RWPE1 (cell line): Measurements from ENCODE around the gene NPR3.

Experiments used
- CTCF ChIA-PET: fragments of 350-600 bp; sonication (Branson Sonifier 250); formaldehyde crosslinking; extraction: SDS; loops from one replicate; lab custom pipeline; 2021; lab: Yijun Ruan, JAX
- POLR2A ChIA-PET: fragments of 400-600 bp; formaldehyde crosslinking; extraction: SDS; loops from one replicate; lab custom pipeline; 2020; ENCODE audit warnings: antibody characterized with exemption; ENCODE audit not compliant: low non-redundant PET; lab: Yijun Ruan, JAX
- DNase-seq: peaks from one replicate; pipeline ENCODE4 v3.0.0; 2012; ENCODE audit warnings: low spot score
- H3K27ac ChIP-seq: fragments of 450-650 bp; 2 replicates; pipeline ENCODE4 v1.5.1; 2017
- TF ChIP-seq, protein P1 (sequence below): fragments of 450-650 bp; conservative IDR thresholded peaks from 2 replicates; pipeline ENCODE4 v1.5.1; 2017; ENCODE audit warnings: low read depth, mild to moderate bottlenecking

Gene NPR3, protein sequence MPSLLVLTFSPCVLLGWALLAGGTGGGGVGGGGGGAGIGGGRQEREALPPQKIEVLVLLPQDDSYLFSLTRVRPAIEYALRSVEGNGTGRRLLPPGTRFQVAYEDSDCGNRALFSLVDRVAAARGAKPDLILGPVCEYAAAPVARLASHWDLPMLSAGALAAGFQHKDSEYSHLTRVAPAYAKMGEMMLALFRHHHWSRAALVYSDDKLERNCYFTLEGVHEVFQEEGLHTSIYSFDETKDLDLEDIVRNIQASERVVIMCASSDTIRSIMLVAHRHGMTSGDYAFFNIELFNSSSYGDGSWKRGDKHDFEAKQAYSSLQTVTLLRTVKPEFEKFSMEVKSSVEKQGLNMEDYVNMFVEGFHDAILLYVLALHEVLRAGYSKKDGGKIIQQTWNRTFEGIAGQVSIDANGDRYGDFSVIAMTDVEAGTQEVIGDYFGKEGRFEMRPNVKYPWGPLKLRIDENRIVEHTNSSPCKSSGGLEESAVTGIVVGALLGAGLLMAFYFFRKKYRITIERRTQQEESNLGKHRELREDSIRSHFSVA

DNA sequence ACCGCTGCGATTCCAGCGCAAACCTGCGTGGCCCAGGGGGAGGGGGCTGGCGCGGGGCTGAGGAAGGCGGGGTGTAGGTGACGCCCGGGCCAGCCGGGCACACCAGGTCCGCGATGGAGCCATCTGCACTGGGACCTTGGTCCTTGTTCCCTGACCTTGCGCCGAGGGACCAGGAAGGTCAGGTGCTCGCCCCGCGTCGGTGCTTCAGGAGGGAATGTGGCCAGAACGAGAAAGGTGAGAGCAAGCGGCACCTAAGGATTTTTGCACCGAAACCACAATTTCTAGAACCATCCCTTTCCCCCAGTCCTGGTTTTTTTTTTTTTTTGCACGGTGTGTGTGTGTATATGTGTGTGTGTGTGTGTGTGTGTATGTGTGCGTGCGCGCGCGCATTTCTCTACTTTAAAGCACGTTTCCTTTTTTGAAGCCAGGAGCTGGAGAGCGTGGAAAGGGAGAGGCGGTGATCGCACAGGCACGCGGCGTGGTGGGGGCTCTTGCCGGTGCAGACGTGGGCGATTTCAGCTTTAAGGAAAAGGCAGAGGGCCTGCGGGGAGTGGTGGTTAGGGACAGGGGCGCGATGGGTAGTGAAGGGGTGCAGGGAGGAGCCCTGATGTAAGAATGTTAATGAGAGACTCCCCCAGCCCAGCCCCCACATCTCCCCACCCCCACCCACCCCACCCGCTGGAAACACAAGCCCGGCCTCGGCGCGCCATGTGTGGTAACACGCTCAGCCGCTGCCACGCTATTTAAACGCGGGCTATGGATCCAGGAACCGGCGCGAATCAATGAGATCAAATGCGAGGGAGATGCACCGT lies at the start of gene NPR3:
TSS of gene NPR3 (plus strand) at position 772 of the 812 bp plus-strand sequence. CDS start 456 bp downstream, outside the sequence.
- POLR2A ChIA-PET: no interaction called here
- CTCF ChIA-PET: interaction anchor here (0.6 to 2.5 kb wide), 7 partner anchors 42 to 589 kb away, joined by 3 to 10 read pairs (median 3); no protein-coding TSS in a partner anchor
- H3K27ac ChIP-seq: peak within 1 kb of the TSS; percentile 78
- DNase-seq: peak; percentile 33
- TF ChIP-seq, protein P1, sequence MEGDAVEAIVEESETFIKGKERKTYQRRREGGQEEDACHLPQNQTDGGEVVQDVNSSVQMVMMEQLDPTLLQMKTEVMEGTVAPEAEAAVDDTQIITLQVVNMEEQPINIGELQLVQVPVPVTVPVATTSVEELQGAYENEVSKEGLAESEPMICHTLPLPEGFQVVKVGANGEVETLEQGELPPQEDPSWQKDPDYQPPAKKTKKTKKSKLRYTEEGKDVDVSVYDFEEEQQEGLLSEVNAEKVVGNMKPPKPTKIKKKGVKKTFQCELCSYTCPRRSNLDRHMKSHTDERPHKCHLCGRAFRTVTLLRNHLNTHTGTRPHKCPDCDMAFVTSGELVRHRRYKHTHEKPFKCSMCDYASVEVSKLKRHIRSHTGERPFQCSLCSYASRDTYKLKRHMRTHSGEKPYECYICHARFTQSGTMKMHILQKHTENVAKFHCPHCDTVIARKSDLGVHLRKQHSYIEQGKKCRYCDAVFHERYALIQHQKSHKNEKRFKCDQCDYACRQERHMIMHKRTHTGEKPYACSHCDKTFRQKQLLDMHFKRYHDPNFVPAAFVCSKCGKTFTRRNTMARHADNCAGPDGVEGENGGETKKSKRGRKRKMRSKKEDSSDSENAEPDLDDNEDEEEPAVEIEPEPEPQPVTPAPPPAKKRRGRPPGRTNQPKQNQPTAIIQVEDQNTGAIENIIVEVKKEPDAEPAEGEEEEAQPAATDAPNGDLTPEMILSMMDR: no peak

DNA sequence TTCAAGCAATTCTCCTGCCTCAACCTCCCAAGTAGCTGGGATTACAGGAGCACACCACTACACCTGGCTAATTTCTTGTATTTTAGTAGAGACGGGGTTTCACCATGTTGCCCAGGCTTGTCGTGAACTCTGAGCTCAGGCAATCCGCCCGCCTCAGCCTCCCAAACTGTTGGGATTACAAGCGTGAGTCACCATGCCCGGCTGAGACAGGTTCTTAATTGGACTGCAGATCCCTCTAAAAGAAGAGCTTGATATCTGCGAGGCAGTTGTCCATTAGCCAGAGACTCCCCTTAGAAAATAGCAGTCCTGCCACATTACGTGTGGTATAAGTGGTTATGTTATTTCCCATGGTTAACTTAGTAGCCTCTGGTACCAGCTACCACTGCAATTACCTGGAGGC lies 46.6 kb upstream of the NPR3 start:
- no peak for DNase-seq
- H3K27ac ChIP-seq: no peak overlapping the region
- TF ChIP-seq, protein P1: no peak
- CTCF ChIA-PET: no interaction called here
- POLR2A ChIA-PET: no interaction called here

DNA sequence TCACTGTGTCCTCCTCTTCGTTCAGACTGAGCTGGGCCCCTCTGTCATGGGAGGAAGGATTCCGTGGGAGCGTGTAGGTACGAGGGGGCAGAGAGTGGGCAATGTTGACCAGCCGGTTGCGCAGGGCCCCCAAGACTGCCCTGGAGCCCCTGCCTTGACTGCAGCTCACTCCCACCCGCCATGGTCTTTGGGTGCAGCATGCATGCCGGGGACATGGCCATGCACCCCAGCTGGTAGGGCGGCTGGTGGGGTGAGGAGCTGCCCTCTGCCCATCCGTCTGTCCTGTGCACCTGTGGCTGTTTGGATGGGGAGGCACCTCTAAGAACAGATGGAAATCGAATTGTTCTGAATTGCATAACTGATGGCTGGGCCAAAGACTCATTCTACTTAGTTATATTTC lies 42.6 kb upstream of the NPR3 start:
- TF ChIP-seq, protein P1: no peak

DNA sequence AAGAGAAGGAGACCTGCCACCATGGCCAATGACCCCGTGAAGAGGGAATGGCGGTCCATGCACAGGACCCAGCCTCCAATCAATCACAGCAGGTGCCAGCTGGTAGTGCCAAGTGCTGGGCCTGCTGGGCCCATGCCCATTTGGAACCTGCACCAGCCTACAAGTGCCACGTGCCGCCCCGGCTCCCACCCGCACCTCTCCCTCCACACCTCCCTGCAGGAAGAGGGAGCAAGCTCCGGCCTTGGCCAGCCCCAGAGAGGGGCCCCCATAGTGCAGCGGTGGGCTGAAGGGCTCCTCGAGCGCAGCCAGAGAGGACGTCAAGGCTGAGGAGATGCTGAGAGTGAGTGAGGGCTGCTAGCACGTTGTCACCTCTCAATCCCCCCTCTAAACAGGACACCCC lies 37.8 kb upstream of the NPR3 start:
- CTCF ChIA-PET: no interaction called here
- no peak overlapping the region for H3K27ac ChIP-seq
- TF ChIP-seq, protein P1: no peak
- POLR2A ChIA-PET: no interaction called here
- no peak for DNase-seq

More for the DNA sequence above, 42.6 kb upstream of the NPR3 start:
- ChIA-PET CTCF (no interaction called here), POLR2A (no interaction called here)
- no peak overlapping the region for H3K27ac ChIP-seq
- DNase-seq: no peak

DNA sequence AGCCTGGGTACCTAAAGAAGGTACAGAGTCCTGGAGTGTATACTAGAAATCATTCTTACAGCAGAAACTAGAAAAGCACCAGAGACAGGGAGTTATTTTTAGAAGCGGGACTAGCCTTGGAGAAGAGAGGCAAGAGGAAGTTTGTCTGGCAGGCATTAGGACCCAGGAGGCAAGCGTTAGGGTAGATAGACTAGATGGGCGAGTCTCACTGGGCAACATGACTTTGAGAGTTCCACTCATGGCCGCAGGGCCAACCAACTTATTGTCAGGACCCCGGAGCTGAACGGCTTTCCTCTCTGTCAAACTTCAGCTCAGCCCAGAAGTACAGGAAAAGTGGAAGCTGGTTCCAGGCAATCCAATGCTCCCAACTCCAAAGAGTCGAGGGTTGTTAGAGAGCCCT lies 34.1 kb upstream of the NPR3 start:
- ChIA-PET POLR2A (no interaction called here), CTCF (no interaction called here)
- TF ChIP-seq, protein P1: no peak

DNA sequence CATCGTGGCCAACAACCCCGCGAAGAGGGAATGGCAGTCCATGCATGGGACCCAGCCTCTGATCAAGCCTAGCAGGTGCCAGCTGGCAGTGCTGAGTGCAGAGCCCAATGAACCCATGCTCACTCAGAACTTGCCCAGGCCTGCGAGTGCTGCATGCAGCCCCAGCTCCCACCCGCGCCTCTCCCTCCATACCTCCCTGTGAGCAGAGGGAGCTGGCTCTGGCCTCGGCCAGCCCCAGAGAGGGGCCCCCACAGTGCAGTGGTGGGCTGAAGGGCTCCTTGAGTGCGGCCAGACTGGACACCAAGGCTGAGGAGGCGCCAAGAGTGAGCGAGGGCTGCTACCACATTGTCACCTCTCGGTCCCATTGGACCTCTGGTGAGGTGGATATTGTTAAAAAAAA lies 32.6 kb upstream of the NPR3 start:
- POLR2A ChIA-PET: no interaction called here
- TF ChIP-seq, protein P1: no peak
- CTCF ChIA-PET: no interaction called here
- no peak overlapping the region for H3K27ac ChIP-seq
- no peak for DNase-seq

More for the DNA sequence above, 34.1 kb upstream of the NPR3 start:
- H3K27ac ChIP-seq: no peak overlapping the region
- DNase-seq: no peak
